ENCODE results near the gene RNF114. TPM values are rescaled to one million over a fixed set of nuclear protein-coding genes. Genes with fewer than 3 reads are reported as not detected.
A peak's percentile ranks its signal among the peaks of the same experiment; 100 is the strongest.

The RNF114 gene
- polyA plus RNA-seq, 1 donor: 43.0 TPM

DNA sequence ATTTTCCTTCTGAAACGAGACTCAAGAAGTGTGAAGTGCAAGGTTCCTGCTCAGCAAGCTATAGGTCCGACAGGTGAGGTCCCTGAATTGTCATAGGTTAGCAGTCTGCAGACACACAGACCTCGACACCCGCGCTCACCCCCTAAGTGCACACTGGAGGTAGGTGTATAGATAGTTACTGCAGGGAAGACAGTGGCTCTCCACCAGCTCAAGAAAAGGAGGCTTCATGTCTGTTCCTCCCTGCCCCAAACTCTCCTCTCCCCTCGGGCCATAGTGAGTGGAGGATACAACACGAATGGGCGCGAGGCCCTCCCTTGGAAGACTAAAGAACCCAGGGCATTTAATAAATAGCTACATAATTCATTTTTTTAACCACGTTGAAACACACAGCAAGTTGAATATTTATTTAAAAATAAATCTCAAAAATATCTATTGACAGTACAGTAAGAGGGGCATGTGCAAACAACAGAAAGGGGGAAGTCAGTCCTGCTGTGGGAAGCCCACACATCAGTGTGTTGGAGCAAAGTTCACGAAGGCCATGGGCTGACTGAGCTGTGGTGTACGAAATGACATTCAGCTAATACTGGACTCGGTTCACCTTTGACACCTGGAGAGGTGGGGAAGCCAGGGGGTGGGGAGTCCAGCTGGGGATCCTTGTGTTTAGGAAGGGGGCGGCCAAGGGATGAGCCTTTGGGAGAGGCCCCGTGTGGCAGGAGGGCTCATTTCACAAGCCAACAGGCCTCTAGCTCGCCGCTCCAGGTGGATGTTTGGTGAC is 31.6 kb upstream of the RNF114 start:
- no peak for DNase-seq

DNA sequence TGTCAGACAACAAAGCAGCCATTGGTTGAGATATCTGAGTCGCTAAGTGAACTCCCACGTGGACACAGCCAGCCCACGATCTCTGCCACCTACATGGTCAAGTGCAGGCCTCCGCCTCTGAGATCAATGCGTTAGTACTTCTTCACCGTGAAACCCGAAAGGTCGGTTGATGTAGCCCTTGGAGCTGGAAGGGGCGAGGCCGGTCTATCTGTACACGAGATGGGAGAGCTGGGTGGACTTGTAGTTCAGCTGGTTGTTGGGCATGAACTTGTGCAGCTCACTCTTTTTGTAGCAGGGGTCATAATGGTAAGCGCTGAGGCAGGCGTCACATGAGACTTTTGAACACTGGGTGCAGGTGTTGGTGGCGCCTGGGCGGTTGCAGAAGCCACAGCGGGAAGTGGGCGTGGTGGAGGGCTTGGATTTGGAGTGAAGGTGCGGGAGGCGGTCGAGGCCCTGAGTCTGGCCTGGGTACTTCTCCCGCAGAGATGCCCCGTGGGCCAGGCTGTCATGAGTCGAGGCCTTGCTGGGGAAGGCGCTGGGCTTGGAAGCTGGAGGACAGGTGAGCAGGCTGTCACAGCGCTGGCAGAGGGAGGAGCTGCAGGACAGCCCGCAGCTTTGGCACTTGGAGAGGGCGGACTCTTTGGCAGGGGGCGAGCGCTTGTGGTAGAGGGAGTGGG is 30.6 kb upstream of the RNF114 start:
- no peak for DNase-seq

GRCh38 chr20:49906101-49906604 is 30.0 kb upstream of the RNF114 start:
- DNase-seq: no peak

DNA sequence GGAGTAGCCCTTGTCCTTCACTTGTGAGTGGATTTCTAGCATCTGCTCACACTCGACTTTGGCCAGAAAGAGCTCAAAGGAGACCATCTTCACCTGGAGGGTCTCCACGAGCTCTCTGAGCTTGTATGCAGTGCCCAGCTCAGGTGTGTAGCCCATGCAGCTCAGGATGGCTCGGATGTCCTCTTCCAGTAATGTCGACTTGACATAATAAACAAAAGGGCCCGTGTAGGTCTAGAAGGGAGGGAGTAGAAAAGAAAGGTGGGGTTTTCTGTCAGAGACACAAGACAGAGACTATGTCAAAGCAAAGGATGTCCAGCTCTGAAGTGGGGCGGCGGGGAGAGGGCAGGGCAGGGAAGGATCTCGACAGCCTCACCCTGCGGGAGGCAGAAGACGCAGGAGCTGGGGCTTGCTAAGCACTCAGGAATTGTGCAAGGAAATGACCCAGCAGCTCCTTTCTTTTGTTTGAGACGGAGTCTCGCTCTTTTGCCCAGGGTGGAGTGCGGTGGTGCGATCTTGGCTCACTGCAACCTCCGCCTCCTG is 29.5 kb upstream of the RNF114 start:
- DNase-seq: no peak

DNA sequence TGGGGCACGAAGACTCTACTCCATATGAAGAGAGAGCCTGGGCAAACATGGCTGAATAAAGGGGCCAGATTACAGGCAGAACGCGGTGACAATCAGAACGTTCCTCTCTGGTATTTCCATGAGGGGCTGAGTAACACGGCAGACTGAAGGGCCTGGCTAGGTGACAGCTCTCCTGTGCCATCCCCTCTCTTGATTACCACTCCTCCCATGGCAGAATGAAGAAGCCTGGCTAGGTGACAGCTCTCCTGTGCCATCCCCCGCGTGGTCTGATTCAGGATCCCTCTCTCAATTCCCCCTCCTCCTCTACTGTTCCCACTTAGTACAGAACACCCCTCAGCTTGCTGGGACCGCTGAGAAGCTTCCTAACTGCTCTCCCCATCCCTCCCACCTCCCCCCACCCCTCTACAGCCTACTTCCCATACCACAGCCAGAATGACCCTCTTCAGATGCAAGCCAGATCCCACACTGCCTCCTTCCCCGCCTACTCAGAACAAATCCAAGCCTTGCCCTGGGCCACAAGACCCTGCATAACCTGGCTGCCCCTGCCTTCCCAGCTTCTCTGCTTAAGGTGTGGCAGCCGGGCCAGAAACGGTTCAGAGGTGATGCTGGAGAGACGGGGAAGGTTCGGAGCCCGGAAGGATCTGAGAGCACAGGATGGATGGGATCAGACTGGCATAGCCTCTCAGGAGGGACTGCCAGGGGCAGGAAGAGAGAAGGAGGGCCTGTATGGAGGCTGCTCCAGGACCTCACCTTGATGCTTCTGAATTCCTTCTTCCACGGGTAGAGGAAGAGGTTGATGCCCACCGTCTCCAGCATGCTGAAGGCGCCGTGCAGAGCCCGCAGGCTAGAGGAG is 28.6 kb upstream of the RNF114 start:
- DNase-seq: no peak

- DNase-seq: no peak
Observed at GRCh38 chr20:49908258-49908565, 28.0 kb upstream of the RNF114 start.

DNA sequence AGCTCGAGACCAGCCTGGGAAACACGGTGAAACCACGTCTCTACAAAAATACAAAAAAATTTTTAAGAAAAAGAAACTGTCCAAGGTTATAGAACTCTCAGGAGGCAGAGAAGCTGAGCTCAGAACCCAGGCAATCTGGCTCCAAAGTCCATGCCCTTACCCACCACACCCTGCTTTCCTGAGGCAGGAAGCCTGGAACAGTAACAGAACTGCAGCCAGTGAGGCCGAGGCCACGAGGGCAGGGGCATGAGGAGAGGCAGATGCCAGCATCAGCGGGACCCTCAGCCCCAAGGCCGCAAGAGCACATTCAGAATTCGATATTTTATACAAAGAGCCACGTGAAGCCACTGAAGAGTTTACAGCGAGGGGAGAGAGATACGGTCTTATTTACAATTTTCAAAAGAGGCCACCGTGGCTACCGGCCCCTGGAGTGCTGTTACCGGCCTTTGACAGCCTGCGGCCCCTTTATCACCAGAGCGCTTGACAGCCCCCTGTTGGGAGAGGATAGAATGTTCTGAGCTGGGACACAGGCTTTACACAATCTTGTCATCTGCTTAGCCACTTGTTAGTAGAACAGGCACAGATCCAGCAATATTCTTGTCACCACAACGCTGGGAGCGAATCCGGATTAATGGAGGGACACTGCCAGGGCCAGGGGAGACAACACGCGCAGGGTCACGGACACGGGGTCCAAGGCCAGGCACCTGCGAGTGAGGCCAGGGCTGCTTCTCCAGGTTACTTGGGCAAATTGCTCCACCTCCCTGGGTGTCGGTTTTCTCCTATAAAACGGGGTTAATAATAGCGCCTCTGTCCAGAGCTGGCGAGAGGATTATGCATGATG is 26.5 kb upstream of the RNF114 start:
- no peak for DNase-seq

DNA sequence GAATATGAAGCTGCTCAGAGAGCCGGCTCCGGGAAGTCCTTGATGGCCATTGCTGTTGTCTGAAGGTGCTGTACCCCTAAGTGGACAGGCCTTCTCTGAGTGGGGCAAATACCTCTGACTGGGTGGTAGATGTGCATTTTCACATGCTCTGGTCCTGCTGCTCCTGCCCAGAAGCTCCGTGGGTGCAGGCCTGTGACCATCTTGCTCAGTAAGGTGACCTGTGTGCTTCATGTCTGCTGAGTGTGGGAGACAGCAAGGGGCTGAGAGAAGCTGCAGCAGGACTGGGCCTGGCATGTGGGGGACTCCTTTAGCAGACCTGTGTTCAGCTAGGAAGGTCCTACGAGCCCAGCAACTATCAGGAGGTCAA is 25.9 kb upstream of the RNF114 start:
- DNase-seq: no peak

DNA sequence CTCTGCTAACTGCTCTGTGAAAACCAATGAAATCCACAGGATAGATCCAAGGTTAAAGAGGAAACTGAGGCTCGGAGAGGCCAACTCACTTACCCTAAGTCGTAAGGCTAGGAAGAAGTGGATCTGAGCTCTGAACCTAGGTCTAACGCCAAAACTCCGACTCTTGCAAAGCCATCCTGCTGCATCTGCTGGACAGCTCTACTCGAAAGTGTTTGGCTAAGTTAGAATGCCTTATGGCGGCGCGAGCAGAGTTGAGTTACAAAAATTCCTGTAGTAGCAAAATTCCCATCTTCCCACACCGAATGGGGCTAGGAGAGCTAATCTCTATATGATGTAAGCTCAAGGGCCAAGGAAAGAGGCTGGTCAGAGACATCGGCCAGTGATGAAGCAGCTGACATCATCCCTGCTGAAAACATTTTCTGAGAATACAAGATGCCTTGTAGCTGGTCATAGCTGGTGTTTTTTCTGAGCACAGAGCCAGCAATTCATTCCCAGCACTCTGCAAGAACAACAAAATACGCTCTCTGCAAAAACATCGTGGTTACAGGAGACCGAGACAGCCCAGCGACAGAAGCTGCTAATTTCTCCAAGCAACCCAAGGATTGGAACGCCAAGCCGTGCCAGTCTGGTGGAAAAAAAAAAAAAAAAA is 22.7 kb upstream of the RNF114 start:
- DNase-seq: no peak

GRCh38 chr20:49914310-49915117 is 21.7 kb upstream of the RNF114 start:
- no peak for DNase-seq

GRCh38 chr20:49915118-49915379 is 21.1 kb upstream of the RNF114 start:
- no peak for DNase-seq

DNA sequence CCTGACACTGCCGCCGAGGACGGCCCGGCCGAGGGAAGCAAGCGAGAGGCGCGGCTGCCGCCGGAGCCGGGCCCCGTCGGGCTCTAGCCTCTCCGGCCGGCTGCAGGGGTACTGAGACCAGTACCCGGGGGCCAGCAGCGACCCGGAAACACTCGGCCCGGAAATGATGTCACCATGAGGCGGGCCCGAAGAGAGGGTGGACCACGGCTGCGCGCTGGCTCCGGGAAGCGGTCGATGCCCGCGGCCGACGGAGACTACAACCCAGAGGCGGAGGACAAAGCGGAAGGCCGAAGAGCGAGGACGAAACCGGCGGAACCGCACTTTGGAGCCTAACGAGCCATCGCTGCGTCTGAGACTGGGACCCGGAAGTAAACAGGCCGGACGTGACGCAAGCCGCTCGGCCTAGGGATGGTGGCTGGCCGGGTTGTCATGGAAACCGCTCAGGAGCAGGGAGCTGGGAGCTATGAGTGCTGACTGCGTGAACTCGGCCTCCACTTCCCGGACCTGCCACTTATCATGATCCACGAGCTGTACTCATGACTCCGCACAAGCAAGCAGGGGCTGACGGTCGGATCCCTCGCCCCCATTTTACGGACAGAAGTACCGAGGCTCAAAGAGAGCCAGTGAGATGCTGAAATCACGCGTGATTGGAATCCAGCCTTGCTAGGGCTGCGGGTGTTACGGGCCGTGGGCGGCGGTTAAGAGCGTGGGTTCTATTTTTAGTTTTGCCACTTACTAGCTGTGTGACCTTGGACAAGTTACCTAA is 20.6 kb upstream of the RNF114 start, which contains the start of gene SPATA2:
TSS of gene SPATA2 (minus strand) at position 150 of the 766 bp plus-strand sequence. CDS start 7,039 bp downstream, outside the sequence.
- DNase-seq: peak; percentile 94

DNA sequence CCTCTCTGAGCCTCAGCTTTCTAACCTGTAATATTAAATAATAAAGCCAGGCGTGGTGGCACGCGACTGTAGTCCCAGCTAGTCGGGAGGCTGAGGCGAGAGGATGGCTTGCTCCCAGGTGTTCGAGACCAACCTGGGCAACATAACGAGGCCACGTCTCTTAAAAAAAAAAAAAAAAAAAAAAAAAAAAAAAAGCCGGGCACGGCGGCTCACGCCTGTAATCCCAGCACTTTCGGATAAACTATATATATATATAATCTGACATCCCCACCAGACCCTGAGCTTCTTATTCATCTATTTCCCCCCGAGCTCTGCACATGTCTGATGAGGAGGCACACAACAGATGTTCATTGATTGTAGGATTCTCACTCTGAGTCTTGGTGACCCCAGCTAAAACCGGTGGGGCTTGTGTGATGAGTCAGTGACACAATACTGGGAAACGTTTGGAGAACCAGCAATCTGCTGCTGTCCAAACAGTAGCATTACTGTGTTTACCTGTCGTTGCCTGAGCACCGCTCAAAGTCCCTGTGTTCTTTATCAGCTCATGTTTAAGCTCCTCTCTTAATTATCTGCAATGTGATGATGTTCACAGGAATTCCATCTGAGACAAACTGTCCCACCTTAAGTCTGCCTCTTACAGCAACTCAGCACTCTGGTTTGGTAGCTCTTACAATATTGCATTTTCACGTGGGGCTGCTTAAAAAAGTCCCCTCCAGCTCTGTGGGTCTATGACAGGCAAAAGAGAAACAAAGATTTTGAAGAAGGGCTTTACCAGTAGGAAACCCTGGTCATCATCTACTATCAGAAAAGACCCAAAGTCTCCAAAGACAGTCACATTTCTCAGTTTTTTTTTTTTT is 19.8 kb upstream of the RNF114 start:
- DNase-seq: no peak

GRCh38 chr20:49918446-49918845 is 17.8 kb upstream of the RNF114 start:
- no peak for DNase-seq

DNA sequence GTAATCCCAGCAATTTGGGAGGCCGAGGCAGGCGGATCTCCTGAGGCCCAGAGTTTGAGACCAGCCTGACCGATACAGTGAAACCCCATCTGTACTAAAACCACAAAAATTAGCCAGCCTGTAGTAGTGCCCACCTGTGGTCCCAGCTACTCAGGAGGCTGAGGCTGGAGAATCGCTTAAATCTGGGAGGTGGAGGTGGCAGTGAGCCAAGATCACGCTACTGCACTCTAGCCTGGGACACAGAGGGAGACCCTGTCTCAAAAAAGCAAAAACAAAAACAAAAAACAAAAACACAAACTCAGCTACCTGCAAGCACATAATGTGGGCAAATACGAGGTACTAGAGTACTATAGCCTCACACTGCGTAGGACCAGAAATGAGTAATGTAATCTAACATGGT is 17.2 kb upstream of the RNF114 start:
- no peak for DNase-seq

DNA sequence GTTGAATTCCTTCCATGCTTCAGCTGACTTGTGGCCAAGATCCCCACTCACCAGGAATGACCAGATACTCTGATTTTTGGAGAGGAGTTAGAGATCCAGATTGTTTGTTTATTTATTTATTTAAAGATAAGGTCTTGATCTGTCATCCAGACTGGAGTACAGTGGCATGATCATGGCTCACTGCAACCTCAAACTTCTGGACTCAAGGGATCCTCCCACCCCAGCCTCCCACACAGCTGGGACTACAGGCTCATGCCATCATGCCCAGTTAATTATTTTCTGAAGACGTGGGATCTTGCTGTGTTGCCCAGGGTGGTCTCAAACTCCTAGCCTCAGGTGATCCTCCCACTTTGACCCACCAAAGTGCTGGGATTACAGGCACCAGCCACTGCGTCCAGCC is 16.7 kb upstream of the RNF114 start:
- DNase-seq: no peak

DNA sequence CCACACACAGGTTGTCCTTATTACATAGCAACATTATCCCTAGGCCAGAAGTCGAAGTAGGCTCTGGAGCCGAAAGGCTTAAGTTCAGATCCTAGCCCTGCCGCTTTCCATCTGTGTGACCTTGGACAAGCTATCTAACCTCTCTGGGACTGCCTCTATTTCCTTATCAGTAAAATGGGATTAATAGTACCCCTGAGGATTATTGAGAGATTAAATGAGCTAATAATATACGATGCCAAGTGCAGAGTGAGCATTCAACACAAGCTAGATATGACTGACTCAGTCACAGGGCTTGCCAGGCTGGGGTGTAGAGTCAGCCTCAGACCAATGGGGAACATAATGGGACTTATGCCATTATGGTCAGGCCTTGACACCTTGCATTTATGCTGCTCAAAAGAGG is 11.9 kb upstream of the RNF114 start:
- no peak for DNase-seq

DNA sequence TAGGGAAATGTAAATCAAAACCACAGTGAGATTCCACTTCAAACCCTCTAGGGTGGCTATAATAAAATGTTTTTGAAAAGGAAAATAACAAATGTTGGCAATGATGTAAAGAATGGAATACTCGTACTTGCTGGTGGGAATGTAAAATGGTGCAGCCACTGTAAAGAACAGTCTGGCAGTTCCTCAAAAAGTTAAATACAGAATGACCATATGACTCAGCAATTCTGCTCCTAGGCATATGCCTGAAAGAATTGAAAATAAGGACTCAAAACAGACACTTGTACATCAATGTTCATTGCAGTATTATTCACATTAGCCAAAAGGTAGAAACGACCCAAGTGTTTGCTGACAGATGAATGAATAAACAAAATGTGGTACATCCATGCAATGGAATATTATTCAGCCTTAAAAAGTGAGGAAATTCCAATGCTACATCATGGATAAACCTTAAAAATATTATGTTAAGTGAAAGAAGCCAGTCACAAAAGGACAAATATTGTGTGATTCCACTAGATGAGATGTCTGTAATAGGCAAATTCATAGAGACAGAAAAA is 10.2 kb upstream of the RNF114 start:
- DNase-seq: no peak

Data from hindlimb muscle (tissue), 1 donor.